GM18519 (cell line): Measurements from ENCODE around the gene SLC23A3.

Source experiments
- ATAC-seq: cut with Tn5 transposase; IDR thresholded peaks from one replicate; pipeline ENCODE4 v1.9.1; 2021; ENCODE audit warnings: mild to moderate bottlenecking, moderate library complexity; ENCODE audit not compliant: unreplicated experiment, low FRiP score

SLC23A3 gene

DNA sequence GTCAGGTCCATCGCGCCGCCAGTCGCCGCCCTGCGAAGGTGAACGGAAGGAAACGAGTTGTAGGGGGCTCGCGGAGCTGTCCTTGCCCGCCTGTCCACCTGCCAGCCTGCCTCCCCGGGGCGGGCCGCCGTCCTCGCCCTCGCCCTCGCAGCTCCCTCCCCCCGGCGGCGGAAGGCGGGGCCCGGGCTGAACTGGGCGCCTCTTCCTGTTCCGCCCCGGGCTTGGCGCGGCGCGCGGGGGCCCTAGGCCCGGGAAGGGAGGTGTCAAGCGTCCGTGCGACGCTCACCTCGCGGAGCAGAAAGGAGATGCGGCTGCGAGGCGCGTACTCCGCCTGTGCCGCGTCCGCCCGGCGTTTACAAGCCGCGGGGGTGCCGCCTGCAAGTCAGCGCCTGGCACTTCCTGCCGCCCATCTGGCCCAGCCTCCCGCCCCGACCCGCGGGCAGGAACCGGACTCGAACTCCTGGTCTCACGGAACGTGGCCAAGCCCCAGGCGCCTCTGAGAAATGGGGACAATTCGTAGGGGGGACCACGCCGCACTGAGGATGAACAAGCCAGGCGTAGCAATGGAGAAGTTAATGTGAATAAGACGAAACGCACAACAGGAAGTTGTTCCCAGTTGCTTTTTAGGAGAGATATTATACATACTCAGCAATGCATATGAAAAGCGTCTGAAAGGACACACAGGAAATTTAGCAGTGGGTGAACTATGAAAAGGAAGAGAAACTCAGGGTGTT, 7.2 kb upstream of the SLC23A3 start, which contains the start of gene CNPPD1:
CNPPD1 (minus strand) TSS at position 108 of the 734 bp plus-strand sequence; CDS start at position 11, 97 bp downstream.
- ATAC-seq = peak; percentile 51

DNA sequence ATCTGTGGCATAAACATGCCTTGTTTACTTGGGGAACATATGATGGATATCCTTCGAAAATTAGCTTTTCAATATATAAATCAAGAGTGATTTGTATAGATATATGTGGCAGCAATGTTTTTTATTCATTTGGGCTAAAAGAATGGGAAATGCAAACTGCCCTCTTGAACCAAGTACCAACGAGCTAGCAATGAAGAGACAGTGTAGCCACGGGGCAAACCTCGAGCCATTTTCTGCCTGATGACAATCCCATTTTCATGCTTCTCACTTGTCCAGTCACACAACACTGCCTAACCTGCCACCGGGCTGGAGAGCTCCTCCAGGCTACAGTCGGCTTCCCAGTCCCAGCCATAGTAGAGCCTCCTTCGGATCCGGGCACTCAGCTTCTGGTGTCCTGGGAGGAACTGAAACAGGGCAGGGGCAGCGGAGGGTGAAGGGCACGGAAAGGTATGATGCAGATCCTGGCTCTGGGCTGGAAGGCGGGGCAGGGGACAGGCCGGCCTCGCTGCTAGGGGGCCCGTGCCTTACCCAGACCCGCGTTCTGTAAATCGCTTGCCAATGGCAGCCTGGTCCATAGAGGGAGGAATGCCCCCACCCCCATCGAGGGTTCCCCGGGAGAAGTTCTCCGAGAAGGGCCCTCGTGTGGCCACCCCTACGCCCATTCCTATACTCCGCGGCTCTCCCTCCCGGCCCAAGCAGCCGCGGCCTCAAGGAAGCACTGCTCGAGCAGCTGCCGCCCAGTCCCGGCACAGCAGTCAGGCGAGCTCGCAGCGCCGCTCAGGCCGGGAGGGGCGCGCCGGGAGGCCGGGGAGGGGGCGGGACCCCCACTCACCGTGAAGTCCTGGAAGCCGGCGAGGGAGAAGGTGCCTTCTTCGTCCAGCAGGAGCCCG, 6.3 kb upstream of the SLC23A3 start:
- no peak for ATAC-seq

DNA sequence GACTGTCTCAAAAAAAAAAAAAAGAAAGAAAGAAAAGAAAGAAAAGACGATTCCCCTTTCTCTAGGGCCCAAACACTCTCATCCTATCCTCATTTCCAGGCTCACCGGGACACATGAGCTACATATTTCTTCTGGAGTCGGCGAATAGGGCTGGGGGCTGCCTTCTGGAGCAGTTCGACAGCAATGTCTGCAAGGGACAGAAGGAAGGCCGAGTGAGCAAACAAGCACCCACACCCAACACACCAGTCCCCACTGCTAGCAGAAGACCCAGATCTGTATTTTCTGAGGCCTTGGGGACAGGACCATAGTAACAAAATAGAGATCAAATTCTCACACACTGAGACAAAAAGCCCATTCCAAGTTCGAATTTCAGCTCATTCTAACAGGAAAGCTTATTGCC, 5.7 kb upstream of the SLC23A3 start:
- ATAC-seq = no peak

DNA sequence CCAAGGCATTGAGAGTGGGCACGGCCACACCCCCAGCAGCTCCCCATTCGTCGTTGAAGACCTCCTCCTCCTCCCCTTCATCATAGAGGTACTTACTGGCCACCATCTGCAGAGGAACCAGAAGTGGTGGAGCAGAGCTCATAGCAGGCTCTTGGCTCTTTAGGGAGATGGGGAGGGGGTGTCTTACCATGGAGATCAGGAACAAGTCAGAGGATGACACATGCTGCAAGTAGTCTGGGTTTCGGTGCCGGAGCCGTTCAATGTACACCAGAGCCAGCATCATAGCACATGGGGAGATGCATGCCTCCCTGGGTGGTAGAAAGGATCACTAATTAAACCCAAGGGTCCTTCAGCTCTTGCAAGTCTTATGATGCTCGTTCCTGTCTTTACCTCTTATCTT, 5.0 kb upstream of the SLC23A3 start:
- no peak for ATAC-seq

DNA sequence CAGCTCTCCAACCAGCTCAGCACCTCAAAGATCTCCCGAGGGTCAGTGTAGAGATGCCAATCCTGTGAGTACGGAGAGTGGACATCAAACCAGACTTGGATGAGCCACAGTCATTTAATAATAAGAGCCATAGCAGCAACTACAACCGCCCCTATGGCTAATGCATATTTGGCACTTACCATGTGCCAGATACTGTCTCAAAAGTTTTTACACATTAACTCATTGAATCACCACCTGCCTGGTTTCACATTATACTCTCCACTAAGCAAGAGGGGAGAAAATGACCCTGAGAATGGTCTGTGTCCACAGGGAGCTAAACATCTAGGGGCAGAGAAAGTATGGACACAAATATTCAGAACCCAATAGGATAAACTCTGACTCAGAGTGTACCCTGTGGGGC, 4.3 kb upstream of the SLC23A3 start:
- no peak for ATAC-seq

DNA sequence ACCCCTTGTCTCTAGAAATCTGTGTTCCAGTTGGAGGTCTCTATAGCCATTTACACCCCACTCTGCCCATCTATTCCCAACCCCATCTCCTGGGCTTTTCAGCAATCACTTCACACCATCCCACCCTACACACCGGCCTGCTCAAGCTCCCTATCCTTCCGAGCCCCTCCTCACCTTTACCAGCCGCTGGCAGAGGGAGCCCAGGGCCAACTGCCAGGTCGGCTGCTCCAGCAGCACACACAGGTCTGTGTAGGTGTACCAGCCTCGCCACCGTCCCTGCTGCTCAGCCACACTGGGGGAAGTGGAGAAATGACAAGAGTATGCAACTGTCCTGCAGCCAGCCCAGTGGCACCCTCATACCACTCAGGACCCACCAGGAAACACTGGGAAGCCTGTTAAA, 3.3 kb upstream of the SLC23A3 start:
- no peak for ATAC-seq

DNA sequence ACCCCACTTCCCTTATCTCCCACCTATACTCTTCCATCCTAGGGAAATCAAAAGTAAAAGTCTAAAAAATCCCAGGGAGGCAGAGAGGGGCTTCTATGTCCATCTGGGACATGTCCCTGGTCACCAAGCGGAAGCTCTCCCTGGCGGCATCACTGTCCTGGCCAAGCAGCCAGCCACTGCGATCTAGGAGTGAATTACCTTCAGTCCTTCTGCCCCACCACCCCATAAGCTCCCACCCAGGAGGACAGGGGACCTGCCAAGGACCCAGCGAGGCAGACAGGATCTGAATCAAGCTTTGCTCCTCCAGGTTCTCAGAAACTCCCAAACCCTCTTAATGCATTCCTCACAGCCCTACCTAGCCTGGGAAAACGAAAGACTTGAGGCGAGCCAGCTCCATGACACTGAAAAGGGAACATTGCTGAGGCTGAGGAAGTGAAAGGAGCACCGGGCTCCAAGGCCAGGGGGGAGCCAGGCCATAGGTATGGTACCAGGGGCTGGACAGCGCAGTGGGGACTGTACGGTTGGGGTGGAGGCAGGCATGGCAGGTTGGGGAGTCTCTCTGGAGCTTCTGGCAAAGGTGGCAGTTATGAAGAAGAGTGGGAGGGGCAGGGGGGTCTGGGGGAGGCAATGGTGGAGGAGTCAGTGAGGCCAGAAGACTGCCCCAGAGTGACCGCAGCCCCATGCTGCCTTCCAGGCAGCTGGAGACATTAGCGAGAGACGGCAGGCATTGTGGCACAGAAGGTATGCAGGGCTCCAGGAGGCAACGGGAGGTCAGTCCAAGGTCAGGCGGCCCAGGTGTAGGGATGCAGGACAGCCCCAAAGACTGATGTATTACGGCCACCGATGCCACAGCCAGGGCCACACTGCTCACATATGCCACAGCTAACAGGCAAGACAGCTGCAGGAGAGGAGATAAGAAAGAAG, 2.7 kb upstream of the SLC23A3 start:
- ATAC-seq = no peak

DNA sequence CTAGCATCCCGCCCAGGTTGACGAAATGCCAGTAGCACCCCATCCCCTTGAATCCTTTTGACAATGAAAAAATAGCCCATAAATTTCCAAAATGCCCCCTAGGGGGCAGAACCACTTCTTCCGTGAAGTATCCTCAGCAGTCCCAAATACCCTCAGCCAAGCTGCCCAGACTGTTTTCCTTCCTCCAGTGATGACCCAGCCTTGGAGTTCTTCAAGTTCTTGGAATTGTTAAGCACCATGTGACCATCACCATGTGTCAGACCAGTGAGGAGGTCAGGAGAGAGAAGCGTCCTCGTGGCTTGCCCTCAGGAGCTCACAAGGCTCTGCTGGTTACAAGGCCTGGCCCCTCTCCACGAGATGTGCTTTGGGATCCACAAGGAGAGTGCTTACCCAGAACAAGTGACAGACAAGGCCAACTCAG, 1.4 kb upstream of the SLC23A3 start:
- no peak for ATAC-seq

DNA sequence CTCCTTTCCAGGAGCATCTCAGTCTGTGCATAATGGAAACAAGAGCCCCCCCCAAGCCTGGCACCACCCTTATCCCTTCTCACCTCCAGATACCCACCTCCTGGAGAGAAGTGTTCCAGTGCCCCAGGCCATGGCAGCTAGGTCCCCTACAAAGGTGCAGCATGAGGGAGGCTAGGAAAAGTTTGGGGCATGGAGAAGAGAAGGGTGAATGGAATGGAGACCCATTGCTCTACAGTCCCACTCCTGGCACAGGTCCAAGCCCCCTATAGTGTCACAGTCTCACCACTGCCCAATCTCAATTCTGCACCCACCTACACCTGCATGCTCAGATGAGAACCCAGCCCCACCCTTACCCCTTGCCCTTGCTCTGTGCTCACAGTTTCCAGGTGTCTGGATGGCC, 897 bp downstream of the SLC23A3 start:
- ATAC-seq = no peak

DNA sequence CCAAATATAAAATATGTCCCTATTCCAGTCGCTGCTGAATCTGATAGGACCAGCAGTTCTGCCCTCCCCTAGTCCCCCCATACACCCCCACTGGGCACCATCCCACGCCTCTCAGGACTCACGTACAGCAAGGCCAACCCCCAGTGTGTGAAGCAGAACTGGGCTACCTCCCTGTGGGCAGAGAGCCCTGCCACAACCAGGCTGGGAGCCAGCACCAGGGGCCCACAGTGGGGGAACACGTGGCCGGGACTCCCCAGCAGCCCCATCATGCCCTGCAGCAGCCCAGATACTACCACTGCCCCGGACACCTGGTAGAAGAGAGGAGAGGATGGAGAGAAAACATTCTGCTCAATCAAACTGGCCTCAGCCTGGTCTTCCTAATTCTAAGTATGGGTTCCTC, 1.3 kb downstream of the SLC23A3 start:
- no peak for ATAC-seq

DNA sequence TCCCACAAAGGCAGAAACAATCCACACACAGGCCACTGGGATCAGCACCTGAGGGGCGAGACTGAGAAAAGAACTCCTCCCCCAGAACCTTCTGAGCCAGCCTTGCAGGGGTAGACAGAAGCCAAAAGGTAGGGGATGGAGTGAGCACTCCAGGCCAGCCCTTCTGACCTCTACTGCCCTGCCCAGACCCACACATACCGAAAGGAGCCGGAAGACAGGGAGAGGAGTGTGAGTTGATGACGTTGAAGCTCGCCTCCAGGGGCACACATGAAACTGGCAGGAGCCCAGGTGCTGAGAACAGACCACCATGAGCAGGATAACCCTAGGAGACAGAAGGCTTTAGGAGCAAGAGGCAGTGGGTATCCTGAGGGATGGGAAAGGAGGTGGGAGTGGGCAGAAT, 1.8 kb downstream of the SLC23A3 start:
- ATAC-seq = no peak

DNA sequence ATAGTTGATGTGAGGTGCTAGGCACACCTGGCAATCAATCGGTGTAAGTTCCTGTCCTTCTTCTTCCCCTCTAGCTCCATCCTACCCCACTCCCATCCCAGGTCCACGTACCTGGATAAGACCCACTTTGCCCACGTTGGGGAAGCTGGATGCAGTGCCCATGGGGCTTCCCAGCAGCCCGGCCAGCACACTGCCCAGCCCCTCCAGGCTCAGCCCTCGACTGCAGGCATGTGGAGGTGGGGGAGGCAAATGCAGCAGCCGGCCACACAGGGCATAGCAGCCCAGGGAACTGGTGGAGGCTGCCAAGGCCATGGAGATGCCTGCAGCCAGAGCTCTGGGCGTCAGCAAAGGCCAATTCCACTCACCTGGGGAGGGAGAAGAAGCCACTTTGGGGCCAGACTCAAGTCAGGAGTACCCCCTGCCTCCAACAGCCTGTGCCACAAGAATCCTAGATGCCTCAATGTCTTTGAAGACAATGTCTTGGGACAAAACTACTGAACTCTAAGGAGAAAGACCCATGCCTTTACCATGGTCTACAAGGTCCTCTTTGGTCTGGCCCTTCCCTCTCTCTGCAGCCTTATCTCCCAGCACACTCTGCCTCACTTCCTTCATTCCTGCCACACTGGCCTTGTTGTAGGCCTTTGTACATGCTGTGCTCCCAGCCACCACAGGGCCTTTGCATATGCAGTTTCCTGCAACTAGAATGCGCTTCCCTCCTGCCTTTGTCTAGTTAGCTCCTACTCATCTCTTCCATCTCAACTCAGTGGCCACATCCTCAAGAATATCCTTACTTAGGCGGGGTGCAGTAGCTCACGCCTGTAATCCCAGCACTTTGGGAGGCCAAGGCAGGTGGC, 4.5 kb downstream of the SLC23A3 start:
- ATAC-seq = no peak

DNA sequence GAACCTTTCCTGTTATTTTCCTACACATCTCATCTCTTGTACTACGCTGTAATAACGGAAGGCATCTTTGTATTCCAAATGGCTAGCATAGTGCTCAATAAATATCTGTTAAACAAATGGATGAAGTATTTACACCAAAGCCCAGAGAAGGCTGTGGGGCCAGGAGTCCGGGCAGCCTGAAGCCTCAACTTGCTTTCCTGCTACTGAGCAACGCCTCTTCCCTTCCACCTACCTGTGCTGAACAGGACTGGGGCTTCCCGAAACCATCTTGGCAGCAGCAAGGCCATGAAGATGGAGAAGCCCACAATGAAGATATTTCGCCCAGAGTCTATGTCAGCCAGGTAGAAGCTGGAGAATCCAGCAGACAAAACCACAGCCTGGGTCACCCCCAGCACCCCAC, 6.7 kb downstream of the SLC23A3 start:
- ATAC-seq = no peak

DNA sequence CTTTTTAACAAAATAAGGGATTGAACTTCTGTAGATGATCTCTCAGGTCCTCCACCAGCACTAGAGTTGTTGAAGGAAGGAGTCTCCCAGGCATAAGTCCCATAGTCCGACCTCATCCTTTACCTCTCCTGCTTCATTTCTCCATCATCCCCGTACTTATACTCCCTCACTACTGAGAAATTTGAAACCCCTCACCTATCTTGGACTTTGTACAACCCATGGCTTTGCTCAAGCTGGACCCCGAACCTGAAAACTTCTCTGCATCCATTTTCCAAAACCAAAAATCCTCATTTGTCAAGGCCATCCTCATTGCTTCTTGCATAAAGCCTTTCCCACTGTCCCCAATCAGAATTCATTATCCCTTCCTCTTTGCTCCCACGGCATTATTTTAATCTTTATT, 8.7 kb downstream of the SLC23A3 start:
- no peak for ATAC-seq

DNA sequence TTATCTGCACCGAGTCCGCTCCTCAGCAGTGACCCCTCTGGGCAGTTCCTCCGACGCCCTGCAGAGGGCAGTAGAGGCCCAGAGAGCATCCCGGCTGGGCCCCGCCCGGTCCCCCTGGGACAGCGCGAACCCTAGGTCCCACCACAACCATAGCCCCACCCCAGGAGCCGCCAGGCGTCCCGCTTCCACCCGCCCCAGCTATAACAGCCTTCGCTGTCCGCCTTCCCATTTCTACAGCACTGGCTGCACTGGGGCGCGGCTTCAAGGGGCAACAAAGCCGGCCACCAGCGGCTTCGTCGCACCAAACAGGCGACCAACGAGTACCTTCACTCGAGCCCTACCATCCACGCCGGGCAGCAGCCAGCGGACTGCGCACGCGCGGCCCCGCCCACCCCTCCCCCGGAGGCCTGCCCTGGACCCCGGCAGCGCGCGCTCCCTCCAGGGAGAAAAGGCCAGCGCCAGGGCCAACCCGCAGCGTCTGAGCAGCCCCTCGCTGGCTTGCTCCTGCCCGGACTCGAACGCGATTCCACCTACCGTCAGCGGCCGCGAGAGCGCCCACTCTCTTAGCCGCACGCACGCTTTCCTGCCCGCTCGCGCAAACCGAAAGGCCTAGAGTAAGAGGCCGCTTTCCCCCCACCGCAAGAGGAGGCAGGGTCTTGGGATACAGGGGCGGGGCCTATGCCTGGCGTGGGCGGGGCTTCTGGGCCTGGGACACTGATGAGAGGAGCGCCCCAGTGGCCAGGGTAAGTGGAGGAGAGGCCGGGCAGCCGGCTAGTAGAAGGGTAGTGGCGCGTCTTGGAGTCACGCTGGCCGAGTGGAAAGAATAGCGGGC, 9.4 kb downstream of the SLC23A3 start, which contains the start of gene NHEJ1:
NHEJ1 (minus strand) TSS at position 630 of the 832 bp plus-strand sequence. CDS start 2,453 bp downstream, outside the sequence.
- ATAC-seq = peak; percentile 73

DNA sequence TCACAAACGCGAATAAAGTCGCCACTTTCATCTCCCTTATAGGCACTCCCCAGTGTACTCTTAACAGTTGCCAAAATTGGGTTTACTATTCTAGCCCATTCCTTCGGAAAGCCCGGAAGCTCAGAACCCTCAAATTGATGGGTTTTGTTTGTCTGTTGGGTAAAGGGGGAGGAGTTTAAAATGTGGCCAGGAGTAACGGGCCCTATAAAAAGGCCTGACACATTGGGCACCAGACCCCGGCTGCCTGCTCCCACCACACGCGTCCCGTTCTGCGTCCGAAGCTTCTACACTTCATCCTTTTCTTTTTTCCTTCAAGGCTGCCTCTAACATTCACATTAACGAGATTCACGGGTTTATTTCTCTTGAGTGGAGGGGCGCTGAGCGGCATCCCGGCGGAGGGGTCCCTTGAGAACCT, 10.1 kb downstream of the SLC23A3 start:
- ATAC-seq = no peak

DNA sequence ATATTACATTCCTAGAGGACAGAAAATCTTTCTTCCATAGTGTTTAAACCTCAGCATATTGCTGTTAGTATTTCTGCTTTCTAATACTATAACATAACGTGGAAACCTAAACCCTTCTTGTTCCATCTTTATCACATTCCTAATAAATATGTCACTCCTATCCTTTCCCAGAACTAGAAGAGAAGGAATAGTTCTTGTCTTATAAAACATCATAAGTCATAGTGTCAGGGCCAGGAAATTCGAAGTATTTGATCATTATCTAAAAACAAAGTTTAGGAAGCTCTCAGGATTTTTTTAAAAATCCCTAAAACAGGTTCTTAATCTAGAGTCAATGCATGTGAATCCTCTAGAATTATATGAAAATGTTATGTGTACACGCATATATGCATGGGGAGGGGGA, 11.2 kb downstream of the SLC23A3 start:
- no peak for ATAC-seq

DNA sequence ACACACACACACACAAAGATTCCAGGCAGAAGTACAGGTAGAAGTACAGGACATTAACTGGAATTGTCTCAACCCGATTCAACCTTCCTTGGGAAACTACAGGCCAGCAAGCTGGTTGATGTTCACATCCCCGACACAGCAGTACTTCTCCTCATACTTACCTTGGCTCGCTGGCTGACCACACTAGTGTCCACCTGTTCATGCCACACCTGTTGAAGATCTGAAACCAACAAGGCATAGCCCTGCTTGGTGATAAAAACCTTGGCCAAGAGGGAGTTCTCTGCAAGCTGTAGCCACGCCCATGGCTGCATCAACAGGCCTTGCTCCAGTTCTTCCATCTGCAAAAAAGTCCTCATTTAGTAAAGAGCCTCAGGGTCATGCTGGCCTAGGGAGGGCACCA, 11.8 kb downstream of the SLC23A3 start:
- no peak for ATAC-seq

DNA sequence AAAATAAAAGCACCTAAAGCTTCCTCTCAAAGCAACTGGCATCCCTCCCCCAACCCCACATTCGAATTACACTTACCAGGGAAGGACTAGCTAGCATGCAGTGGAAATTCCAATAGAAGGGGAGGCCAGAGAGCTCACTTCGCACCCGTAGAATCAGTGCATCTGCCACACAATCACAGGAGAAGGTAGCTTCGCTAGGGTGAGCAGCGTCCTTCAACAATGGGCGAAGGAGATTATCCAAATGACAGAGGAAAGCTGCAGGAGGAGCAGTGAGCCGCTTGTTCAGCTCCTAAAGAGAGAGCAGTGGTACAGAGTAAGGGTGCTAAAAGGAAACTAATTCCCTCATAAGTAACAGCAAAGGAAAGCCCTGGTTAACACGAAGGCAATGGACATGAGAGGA, 12.4 kb downstream of the SLC23A3 start:
- no peak for ATAC-seq
